ENCODE measurements around the gene OTOR. TPM values are rescaled to one million over a fixed set of nuclear protein-coding genes. Genes with fewer than 3 reads are reported as not detected.
A peak's percentile ranks its signal among the peaks of the same experiment; 100 is the strongest.

OTOR gene
- total RNA-seq, 2 experiments from 2014 or later: not detected

DNA sequence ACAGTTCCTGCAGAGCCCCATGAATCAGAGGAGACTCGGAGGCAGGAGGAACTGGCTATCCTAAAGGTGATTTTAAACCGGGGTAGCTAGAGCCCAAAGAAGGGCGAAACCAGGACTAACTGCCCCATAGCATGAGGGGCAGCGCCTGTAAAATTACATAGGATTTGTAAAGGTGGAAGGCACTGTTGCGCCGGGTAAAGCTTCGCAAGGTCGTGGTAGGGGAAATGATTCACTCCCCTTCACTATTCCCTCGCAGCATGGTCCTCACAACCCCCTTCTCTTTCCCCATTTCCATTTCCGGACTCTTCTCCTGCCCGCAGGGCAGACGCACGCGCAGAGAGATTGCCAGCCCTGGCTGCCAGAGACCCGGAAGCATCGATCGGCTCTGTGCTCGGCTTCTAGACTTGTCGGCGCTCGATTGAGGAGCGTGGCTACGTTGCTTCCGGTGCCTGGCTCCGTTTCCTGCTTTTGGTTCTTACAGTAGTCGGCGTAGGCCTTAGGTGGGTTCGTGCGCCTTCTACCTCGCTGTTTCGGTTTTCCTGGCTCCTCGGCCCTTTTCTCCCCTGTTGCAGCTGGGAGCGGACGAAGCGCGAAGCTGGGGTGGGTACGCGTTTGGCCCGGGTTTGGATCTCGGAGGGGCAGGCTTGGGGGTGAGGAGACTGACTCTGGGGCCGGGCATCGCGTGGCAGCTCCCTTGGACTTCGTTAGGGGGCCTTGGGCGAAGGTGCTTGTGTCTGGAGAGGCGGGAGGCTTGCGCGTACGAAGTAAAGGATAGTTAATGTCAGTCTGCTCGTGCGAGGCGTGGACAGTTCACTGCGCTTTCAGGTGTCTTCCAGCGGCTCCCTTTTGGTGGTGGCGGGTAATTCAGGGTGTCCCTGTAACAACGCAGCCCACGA, 18.3 kb upstream of the OTOR start, which contains the start of gene SNRPB2:
TSS of gene SNRPB2 (plus strand) at position 462 of the 896 bp plus-strand sequence. CDS start 1,677 bp downstream, outside the sequence.
- peak; percentile 89 for DNase-seq
- Mint-ChIP-seq H3K27ac (peak within 1 kb of the TSS; percentile 99), H3K36me3 (peaks cover 46% of the 10 kb centered on the region), H3K27me3 (peaks cover 20% of the 10 kb centered on the region), H3K4me1 (peaks cover 32% of the 10 kb centered on the region), H3K4me3 (peak within 1 kb of the TSS; percentile 99), H3K9me3 (peaks cover 6% of the 10 kb centered on the region)

DNA sequence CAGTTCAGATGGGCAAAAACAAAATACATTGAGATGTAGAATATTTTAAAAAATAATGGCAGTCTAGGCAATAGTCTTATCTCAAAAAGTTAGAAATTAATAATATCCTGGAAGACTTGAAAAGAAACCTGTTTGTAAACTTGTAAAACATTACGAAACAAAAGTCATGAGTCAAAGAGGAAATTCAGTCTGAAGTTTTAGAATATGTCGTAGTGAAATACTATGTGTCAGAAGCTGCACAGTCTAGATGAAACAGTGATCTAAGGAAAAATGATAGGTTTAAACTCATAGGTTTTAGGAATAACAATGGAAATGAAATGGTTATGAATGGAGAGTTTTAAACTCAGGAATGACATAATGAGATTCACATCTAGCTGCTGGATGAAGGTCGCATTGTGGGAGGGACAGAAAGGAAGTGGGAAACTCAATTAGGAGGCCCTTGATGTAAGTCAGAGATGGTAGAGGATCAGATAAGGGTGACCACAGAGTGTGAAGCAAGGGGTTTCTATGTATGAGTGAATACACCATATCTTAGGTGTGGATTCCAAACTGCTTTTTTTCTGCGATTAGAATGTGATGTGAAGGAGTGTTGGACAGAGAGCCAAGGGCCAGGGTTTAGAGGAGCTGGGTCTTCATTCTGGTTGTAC, 15.5 kb upstream of the OTOR start:
- Mint-ChIP-seq H3K27ac (peak overlapping the region; percentile 40), H3K27me3 (peaks cover 9% of the 10 kb centered on the region), H3K4me3 (peak overlapping the region; percentile 2), H3K36me3 (peaks cover 58% of the 10 kb centered on the region), H3K9me3 (peaks cover 6% of the 10 kb centered on the region), H3K4me1 (peaks cover 36% of the 10 kb centered on the region)
- no peak for DNase-seq

DNA sequence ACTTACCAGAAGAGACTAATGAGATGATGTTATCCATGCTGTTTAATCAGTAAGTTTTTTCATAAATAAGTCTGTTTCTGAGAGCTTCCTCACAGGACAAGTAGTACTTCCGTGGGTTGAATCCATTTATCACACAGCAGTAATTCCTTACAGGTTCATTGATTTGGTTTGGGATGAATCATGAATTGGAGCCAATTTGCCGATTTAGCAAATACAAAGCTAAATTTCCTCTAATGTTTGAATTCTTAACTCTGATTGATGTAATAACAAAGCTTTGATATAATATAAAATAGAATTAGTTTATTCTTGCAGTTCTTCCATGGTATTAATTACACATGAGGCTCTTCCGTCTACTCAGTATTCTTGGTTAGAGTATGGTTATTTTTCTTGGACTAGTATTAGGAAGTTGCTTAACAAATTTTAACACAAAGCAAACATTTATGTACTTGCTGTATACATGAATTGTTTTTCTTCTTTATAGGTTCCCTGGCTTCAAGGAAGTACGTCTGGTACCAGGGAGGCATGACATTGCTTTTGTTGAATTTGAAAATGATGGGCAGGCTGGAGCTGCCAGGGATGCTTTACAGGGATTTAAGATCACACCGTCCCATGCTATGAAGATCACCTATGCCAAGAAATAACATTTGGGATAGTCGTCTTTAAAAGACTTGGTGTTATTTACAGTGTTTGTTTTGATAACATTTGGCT, 7.6 kb upstream of the OTOR start:
- Mint-ChIP-seq H3K4me3 (no peak overlapping the region), H3K27me3 (no peaks in the 10 kb centered on the region), H3K27ac (no peak overlapping the region), H3K9me3 (no peaks in the 10 kb centered on the region), H3K36me3 (peaks cover 28% of the 10 kb centered on the region), H3K4me1 (peaks cover 2% of the 10 kb centered on the region)
- DNase-seq: no peak

DNA sequence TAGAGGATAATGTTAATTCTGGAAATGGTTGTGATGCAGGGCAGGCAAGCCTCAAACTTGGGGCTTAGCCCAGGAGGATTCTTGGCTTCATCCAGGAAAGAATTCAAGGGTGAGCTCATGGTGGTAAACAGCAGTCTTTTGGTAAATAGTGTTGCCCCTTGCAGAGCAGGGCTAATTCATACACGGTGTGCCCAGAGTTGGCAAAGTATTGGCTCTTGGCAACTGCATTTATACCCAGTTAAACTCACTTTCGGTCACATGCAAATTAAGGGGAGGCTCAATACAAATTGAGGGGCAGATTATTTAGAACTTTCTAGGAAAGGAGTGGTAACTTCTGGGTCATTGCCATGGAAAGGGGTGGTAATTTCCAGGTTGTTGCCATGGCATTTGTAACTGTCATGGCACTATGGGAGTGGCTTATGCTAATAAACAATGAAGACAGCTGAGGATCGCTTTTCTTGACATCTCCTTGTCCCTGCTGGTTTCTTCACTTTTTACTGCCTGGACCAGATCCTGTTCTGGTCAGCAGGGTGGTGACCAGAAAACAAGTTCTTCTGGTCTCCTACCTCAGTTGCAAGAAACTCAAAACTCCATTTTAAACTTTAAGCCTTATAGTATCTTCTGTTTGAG, 3.9 kb upstream of the OTOR start:
- no peak overlapping the region for H3K27ac Mint-ChIP-seq
- H3K9me3 Mint-ChIP-seq: no peaks in the 10 kb centered on the region
- DNase-seq: no peak
- H3K4me1 Mint-ChIP-seq: no peaks in the 10 kb centered on the region
- H3K4me3 Mint-ChIP-seq: no peak overlapping the region
- H3K36me3 Mint-ChIP-seq: peaks cover 15% of the 10 kb centered on the region
- peaks cover 5% of the 10 kb centered on the region for H3K27me3 Mint-ChIP-seq

DNA sequence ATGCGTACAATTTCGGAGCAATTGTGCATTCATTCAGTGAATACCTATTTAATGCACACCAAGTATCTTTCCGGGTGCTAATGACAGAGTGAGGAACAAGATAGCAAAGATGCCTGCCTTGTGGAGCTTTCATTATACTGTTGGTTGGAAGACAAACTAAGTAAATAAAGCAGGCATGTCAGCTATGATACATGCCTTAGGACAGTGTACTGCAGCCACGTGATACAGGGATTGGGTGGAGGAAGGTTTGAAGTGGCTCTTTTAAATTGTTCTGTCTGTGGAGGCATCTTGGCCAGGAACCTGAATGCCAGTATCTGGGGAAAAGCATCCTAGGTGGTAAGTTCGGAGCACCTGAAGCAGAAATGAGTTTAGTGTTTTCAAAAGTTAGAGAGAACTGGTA, 3.0 kb upstream of the OTOR start:
- Mint-ChIP-seq H3K27me3 (peaks cover 12% of the 10 kb centered on the region), H3K4me3 (no peak overlapping the region), H3K27ac (no peak overlapping the region), H3K9me3 (no peaks in the 10 kb centered on the region), H3K36me3 (peaks cover 13% of the 10 kb centered on the region), H3K4me1 (no peaks in the 10 kb centered on the region)
- DNase-seq: no peak

DNA sequence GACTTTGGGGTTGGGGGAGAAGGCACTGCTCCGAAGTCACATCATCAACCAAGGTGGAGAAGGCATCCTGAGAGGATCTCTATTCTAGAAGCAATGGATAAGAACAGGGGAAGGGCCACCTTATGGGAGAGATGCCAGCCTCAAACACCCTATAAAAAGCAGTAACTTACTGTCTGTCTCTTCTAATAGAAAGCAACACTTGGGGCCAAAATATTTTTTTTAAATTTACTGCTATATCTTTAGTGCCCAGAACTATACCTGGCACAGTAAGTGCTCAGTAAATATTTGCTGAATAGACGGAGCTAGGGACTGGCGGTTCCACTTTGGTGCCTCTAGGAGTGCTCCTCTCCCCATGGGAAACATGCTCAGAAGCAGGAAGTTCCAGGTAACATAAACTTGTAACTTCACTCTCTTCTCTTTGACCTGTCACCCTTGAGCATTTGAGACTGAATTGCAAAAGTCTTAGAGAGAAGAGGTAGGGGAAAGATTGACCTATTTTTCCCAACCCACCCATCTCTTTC, 807 bp upstream of the OTOR start:
- H3K27me3 Mint-ChIP-seq: peaks cover 17% of the 10 kb centered on the region
- DNase-seq: no peak
- peaks cover 4% of the 10 kb centered on the region for H3K4me1 Mint-ChIP-seq
- no peak overlapping the region for H3K4me3 Mint-ChIP-seq
- H3K9me3 Mint-ChIP-seq: no peaks in the 10 kb centered on the region
- peaks cover 3% of the 10 kb centered on the region for H3K36me3 Mint-ChIP-seq
- H3K27ac Mint-ChIP-seq: no peak overlapping the region

DNA sequence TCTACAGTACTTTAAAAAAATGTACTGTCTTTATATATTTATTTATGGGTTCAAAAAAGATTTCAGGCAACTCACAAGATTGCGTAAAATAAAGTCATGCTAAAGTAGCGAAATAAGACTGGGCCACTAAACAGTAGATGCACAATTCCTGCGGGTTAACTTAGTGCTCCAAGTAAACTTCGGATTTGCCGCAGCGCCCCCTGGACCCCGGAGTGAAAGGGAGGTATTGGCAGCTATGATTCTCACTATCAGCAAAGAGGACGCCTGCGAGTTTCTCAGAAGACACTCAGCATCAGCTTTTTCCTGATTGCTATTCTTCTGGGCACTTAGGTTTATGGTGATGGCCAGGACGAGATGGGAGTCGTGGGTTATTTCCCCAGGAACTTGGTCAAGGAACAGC, 1.4 kb downstream of the OTOR start:
- Mint-ChIP-seq H3K27me3 (peaks cover 20% of the 10 kb centered on the region), H3K4me1 (peaks cover 4% of the 10 kb centered on the region), H3K9me3 (no peaks in the 10 kb centered on the region), H3K4me3 (no peak overlapping the region), H3K36me3 (no peaks in the 10 kb centered on the region), H3K27ac (no peak overlapping the region)
- no peak for DNase-seq

DNA sequence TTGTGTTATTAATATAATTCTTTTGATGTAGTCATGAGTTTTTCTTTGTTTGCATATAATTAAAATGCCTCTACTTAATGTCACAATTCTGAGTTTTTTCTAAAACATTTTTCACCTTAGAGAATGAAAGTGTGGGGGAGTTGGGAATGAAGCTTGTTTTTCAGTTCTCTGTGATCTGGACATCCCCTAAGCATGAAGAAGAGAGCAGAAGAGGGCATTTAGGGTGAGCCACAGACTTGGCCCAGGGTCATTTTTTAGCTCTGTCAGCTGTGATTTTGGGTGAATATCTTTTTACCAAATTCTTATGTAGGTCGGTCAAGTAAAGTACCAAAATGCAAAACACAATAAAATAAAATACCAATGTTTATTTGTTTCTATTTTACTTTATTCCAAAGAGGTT, 3.9 kb downstream of the OTOR start:
- H3K4me3 Mint-ChIP-seq: no peak overlapping the region
- peaks cover 27% of the 10 kb centered on the region for H3K27me3 Mint-ChIP-seq
- peaks cover 4% of the 10 kb centered on the region for H3K4me1 Mint-ChIP-seq
- H3K9me3 Mint-ChIP-seq: no peaks in the 10 kb centered on the region
- H3K36me3 Mint-ChIP-seq: no peaks in the 10 kb centered on the region
- H3K27ac Mint-ChIP-seq: no peak overlapping the region
- DNase-seq: no peak

DNA sequence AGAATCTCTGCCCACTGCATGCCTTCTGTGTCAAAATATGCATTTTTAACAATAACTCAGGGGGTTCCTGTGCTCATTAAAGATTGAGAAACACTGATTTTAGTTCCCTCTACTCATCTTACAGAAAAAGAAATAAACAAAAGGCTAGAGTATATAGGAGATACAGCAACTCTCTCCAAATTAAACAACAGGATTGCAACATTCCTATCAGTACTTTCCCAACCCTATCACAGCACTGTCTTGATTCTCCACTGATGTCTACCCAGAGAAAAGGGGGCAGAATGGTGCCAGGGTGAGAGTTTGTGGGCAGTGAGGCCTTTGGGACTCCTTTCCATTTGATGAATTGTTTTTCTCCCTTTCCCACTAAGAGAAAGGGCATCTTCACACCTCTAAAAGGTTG, 4.7 kb downstream of the OTOR start:
- no peak for DNase-seq
- Mint-ChIP-seq H3K27me3 (peaks cover 27% of the 10 kb centered on the region), H3K27ac (no peak overlapping the region), H3K4me1 (peaks cover 4% of the 10 kb centered on the region), H3K4me3 (no peak overlapping the region), H3K9me3 (no peaks in the 10 kb centered on the region), H3K36me3 (no peaks in the 10 kb centered on the region)

DNA sequence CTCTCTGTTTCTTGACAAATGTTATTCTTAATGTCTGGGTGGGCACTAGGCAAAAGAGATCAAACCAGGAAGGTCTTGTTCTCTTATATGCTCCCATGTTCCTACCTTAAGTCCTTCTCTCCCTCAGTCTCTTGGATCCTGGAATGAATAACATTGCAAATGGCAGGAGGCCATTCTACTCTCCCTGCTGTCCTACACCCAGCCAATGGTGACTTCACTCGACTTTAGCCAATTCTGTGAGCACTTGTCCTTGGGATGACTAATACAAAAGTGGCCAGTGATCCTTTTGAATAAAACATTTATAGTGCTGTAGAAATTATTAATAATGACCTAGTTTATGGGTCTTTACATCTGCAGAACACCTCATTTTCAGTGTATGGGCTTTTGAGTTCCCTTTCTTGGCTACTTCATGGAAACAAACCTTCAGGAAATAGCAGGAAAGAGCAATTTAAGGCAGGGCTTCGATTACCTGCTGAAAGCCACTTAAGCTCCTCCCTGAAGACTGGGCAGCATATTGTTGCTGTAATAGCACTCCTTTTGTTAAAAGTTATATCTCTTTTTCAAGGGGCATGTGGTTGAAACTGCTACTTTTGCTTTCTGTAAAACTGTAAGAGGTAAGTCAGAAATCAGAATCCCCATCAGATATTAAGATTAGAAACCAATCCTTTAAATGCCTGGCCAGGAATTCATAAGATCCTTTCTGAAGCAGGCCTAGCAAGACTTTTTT, 10.5 kb downstream of the OTOR start:
- no peak overlapping the region for H3K4me3 Mint-ChIP-seq
- H3K27me3 Mint-ChIP-seq: peaks cover 17% of the 10 kb centered on the region
- peaks cover 3% of the 10 kb centered on the region for H3K4me1 Mint-ChIP-seq
- H3K36me3 Mint-ChIP-seq: no peaks in the 10 kb centered on the region
- no peaks in the 10 kb centered on the region for H3K9me3 Mint-ChIP-seq
- no peak overlapping the region for H3K27ac Mint-ChIP-seq
- no peak for DNase-seq

DNA sequence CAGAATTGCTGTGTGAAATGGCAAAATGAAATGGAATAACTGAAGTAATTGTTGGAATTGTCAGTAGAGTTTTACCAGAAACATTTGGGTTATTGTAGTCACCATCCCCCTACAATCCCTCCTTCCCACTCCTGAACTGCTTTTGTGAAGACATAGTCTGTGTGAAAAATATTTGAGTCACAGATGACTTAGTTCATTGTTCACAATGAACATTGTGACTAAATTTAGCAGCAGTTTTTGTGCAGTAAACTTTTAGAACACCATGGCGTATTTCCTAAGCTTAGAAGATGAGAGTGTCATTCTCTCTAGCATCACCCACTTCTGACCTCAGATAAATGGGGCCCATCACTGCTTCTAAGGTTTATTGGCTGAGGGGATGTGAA, 11.0 kb downstream of the OTOR start:
- no peak for DNase-seq
- no peak overlapping the region for H3K27ac Mint-ChIP-seq
- H3K4me3 Mint-ChIP-seq: no peak overlapping the region
- H3K9me3 Mint-ChIP-seq: no peaks in the 10 kb centered on the region
- peaks cover 15% of the 10 kb centered on the region for H3K27me3 Mint-ChIP-seq
- peaks cover 3% of the 10 kb centered on the region for H3K4me1 Mint-ChIP-seq
- no peaks in the 10 kb centered on the region for H3K36me3 Mint-ChIP-seq

DNA sequence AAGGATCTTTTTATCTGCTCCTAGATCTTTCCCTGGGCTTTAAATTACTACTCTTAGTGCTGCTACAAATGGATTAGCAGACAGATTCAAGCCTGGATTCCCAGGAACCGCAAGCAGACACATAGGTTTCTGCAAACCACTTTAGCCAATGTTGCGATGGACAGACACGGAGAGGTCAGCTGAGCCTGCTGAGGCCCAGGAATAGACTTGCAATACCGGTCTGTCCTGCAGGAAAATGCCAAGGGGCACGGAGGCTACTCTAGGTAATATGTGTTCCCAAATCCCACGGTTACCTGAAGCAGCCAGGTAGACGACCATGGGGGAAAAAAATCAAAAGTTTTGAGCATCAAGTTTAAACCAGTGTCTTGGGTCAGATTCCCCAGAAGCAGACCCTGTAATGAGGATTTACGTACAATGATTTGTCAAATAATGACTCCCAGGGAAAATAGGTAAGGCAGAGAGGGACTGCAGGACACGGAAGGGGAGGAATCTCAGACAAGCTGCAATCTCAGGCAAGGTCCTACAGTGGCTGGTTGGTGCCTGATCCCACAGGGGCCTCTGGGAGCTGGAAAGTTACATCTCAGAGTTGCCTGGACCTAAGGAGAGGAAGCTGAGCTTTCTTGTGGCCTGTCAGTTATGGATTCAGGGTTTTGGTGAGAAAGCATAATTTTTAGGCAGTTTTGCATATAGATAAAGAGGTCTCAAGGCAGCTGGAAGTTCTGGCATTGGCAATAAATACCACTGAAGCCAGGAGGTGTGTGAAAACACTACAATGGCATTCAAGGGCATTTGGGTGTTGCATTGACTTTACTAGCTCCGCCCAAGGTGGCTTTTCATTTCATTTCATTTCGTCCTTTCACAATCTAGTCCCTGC, 12.5 kb downstream of the OTOR start:
- Mint-ChIP-seq H3K27ac (no peak overlapping the region), H3K4me3 (no peak overlapping the region), H3K27me3 (peaks cover 19% of the 10 kb centered on the region), H3K4me1 (peaks cover 3% of the 10 kb centered on the region), H3K36me3 (no peaks in the 10 kb centered on the region), H3K9me3 (no peaks in the 10 kb centered on the region)
- DNase-seq: no peak

DNA sequence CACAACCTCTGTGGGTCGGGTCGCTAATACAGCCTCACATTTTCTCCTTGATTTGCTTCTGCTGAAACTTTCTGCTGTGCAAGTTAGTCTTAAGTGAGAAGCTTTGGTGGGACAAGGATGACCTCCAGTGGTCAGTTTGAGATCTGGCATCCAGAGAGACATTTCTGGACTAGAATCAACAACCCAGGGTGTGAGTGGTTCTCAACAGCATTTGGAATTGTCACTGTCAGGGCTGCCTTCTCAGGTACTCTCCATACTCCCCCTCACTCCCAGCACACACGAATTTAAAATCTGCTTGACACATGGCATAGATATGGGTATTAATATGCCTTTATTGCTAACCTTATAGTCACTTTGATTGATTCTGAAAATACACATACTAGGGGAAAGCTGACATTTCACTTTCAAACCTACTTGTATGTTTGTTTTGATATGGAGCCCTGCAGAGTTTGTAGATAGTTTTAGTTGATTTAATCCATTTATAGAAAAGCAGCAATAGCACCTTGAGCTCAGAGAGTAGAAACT, 13.2 kb downstream of the OTOR start:
- Mint-ChIP-seq H3K4me1 (peaks cover 3% of the 10 kb centered on the region), H3K36me3 (no peaks in the 10 kb centered on the region), H3K9me3 (no peaks in the 10 kb centered on the region), H3K27me3 (peaks cover 24% of the 10 kb centered on the region), H3K27ac (no peak overlapping the region), H3K4me3 (no peak overlapping the region)
- DNase-seq: peak; percentile 16

Measured in activated naive CD8-positive, alpha-beta T cell treated with anti-CD3 and anti-CD28 coated beads for 36 hours (primary cell).